Motor neuron (in vitro differentiated cells): ENCODE measurements around the gene UNC5CL. TPM values are rescaled to one million over a fixed set of nuclear protein-coding genes. Genes with fewer than 3 reads are reported as not detected.

Experiments used
- ATAC-seq, 8 experiments: fragments of 200-7000 bp; cut with Tn5 transposase; replicated peaks in 6 of 8; 2 replicates each; pipeline ENCODE4 v1.8.0; 2021; ENCODE audit warnings: mild to moderate bottlenecking in 8 of 8, moderate library complexity in 8 of 8
- H3K27ac ChIP-seq, 2 donors: fragments of 250-450 bp; sonication (Bioruptor Pico); 2 replicates each; pipeline ENCODE4 v1.9.0; 2021; ENCODE audit warnings: antibody characterized with exemption in 2 of 2, mild to moderate bottlenecking in 2 of 2, moderate library complexity in 1 of 2
- H3K4me1 ChIP-seq, 2 donors: fragments of 250-450 bp; sonication (Bioruptor Pico); replicated peaks in 1 of 2; 2 replicates each; pipeline ENCODE4 v1.6.1; 2021; ENCODE audit warnings: antibody characterized with exemption in 2 of 2, mild to moderate bottlenecking in 2 of 2, moderate library complexity in 1 of 2
- H3K4me3 ChIP-seq, 5 donors: fragments of 250-450 bp; sonication (Bioruptor Pico); 2 replicates each; pipeline ENCODE4 v1.9.0; 2021; ENCODE audit warnings: antibody characterized with exemption in 5 of 5, mild to moderate bottlenecking in 5 of 5, moderate library complexity in 4 of 5
- WGBS, 10 experiments: fragments of 450-650 bp; shearing (Covaris generic); methylation state at CpG; one replicate each; pipeline ENCODE4 v1.0.0; 2022; 5-methylcytosine and 5-hydroxymethylcytosine counted together
- in situ Hi-C, 9 experiments: fragments of 400-800 bp; cut with MboI; loops; one replicate each; pipeline ENCODE4 v1.15.0; 2021; ENCODE audit warnings: low sequenced_read_pairs in 9 of 9, low pct_unique_long_range_greater_than_20kb in 2 of 9; ENCODE audit not compliant: unreplicated experiment in 9 of 9
- total RNA-seq, 8 experiments: library from RNA; unstranded; fragments of 300-600 nt; gene quantifications; 2 replicates each; pipeline versions ENCODE4 v1.2.3 to v1.2.4, GENCODE V29; 2022

UNC5CL gene
- total RNA-seq, 8 experiments from 2014 or later, result 0.25 to 1.2 (median 0.57) TPM

- no peak overlapping the region for H3K27ac ChIP-seq
- ATAC-seq, result no peak
- WGBS, 10 experiments, result 40 to 85% (median 62%) methylated on average over 1 to 3 of the region's 3 CpGs; no CpG with 5 or more reads in 2 of the 10 experiments
- in situ Hi-C loops, result no loop called here
- no peak overlapping the region for H3K4me3 ChIP-seq
- peaks cover 16 to 25% of the 10 kb centered on the region in 2 donors for H3K4me1 ChIP-seq
Observed at GRCh38 chr6:40992746-40993145, 46.3 kb downstream of the UNC5CL start.

- WGBS, 10 experiments, result 40 to 100% (median 80%) methylated on average over 1 to 4 of the region's 4 CpGs
- no peak overlapping the region for H3K27ac ChIP-seq
- H3K4me3 ChIP-seq, result no peak overlapping the region
- peak in 1 of 8 experiments; percentile 27 for ATAC-seq
- H3K4me1 ChIP-seq, result peaks cover 6 to 15% of the 10 kb centered on the region in 2 donors
- in situ Hi-C loops, result no loop called here
Observed at GRCh38 chr6:40990301-40990700, 48.7 kb downstream of the UNC5CL start.

- no peak overlapping the region for H3K27ac ChIP-seq
- in situ Hi-C loops, result no loop called here
- ATAC-seq, result no peak
Observed at GRCh38 chr6:40989204-40990169, 49.5 kb downstream of the UNC5CL start.

GRCh38 chr6:40988634-40989033, 50.4 kb downstream of the UNC5CL start:
- in situ Hi-C loops, result no loop called here
- H3K27ac ChIP-seq, result no peak overlapping the region
- H3K4me3 ChIP-seq, result no peak overlapping the region
- ATAC-seq, result peak in 1 of 8 experiments; percentile 53
- H3K4me1 ChIP-seq, result peaks cover 6 to 11% of the 10 kb centered on the region in 2 donors

More at GRCh38 chr6:40989204-40990169, 49.5 kb downstream of the UNC5CL start:
- 50 to 100% (median 90%) methylated on average over 1 to 11 of the region's 15 CpGs for WGBS, 10 experiments
- peaks cover 6 to 15% of the 10 kb centered on the region in 2 donors for H3K4me1 ChIP-seq
- H3K4me3 ChIP-seq, result no peak overlapping the region

GRCh38 chr6:40986921-40987819, 51.9 kb downstream of the UNC5CL start:
- WGBS, 10 experiments, result 18 to 59% (median 32%) methylated on average over 1 to 6 of the region's 8 CpGs
- H3K27ac ChIP-seq, result no peak overlapping the region
- peaks cover 6 to 11% of the 10 kb centered on the region in 2 donors for H3K4me1 ChIP-seq
- peak in 7 of 8 experiments; percentile 52 to 90 (median 76) for ATAC-seq
- in situ Hi-C loops, result no loop called here
- H3K4me3 ChIP-seq, result no peak overlapping the region

GRCh38 chr6:40986364-40986763, 52.7 kb downstream of the UNC5CL start:
- in situ Hi-C loops, result no loop called here
- no peak overlapping the region for H3K4me3 ChIP-seq
- H3K4me1 ChIP-seq, result peaks cover 6 to 11% of the 10 kb centered on the region in 2 donors
- ATAC-seq, result peak in 2 of 8 experiments; percentile 11 to 17
- WGBS, 10 experiments, result 0 to 86% (median 50%) methylated on average over 1 to 2 of the region's 2 CpGs; no CpG with 5 or more reads in 1 of the 10 experiments
- H3K27ac ChIP-seq, result no peak overlapping the region

GRCh38 chr6:40983752-40984151, 55.3 kb downstream of the UNC5CL start:
- in situ Hi-C loops, result no loop called here
- Histone ChIP-seq H3K4me1 (peaks cover 6 to 11% of the 10 kb centered on the region in 2 donors), H3K27ac (no peak overlapping the region), H3K4me3 (no peak overlapping the region)
- ATAC-seq, result no peak

GRCh38 chr6:40982917-40983316, 56.1 kb downstream of the UNC5CL start:
- 0 to 67% (median 34%) methylated on average over 1 of the region's 1 CpG; no CpG with 5 or more reads in 4 of the 10 experiments for WGBS, 10 experiments
- no peak for ATAC-seq
- H3K27ac ChIP-seq, result no peak overlapping the region
- H3K4me1 ChIP-seq, result peaks cover 6 to 11% of the 10 kb centered on the region in 2 donors
- no peak overlapping the region for H3K4me3 ChIP-seq
- in situ Hi-C loops, result no loop called here

- in situ Hi-C loops, result no loop called here
- 40 to 100% methylated on average over 1 of the region's 2 CpGs; no CpG with 5 or more reads in 8 of the 10 experiments for WGBS, 10 experiments
- H3K4me3 ChIP-seq, result no peak overlapping the region
- H3K27ac ChIP-seq, result no peak overlapping the region
- ATAC-seq, result no peak
- H3K4me1 ChIP-seq, result no peaks in the 10 kb centered on the region
Observed at GRCh38 chr6:40978687-40979289, 60.2 kb downstream of the UNC5CL start.

- Histone ChIP-seq H3K27ac (no peak overlapping the region), H3K4me1 (no peaks in the 10 kb centered on the region), H3K4me3 (no peak overlapping the region)
- in situ Hi-C loops, result no loop called here
- 26 to 100% (median 57%) methylated on average over 1 to 2 of the region's 2 CpGs; no CpG with 5 or more reads in 1 of the 10 experiments for WGBS, 10 experiments
- peak in 2 of 8 experiments; percentile 32 to 86 for ATAC-seq
Observed at GRCh38 chr6:40977695-40978094, 61.3 kb downstream of the UNC5CL start.

- no peak overlapping the region for H3K4me3 ChIP-seq
- in situ Hi-C loops, result no loop called here
- no peak overlapping the region for H3K27ac ChIP-seq
- no peaks in the 10 kb centered on the region for H3K4me1 ChIP-seq
- no peak for ATAC-seq
- 56 to 100% (median 82%) methylated on average over 1 to 4 of the region's 4 CpGs for WGBS, 10 experiments
Observed at GRCh38 chr6:40977085-40977484, 61.9 kb downstream of the UNC5CL start.
